HEK293 (cell line): ENCODE data around the gene SERTAD4.
A peak's percentile ranks its signal among the peaks of the same experiment; 100 is the strongest.

ENCODE experiments used
- BCL11A ChIP-seq: fragments of 450-650 bp; formaldehyde crosslinking; IDR thresholded peaks from 2 replicates; pipeline ENCODE4 v1.5.1; 2016; ENCODE audit warnings: low read depth, missing biosample characterization, missing genetic modification characterization
- GLI4 ChIP-seq: fragments of 450-650 bp; formaldehyde crosslinking; IDR thresholded peaks from 2 replicates; pipeline ENCODE4 v1.5.1; 2016; ENCODE audit warnings: missing biosample characterization, missing genetic modification characterization
- GLIS1 ChIP-seq: fragments of 450-650 bp; formaldehyde crosslinking; IDR thresholded peaks from 2 replicates; pipeline ENCODE4 v1.5.1; 2016; ENCODE audit warnings: missing biosample characterization, missing genetic modification characterization
- OSR2 ChIP-seq: fragments of 450-650 bp; formaldehyde crosslinking; IDR thresholded peaks from 2 replicates; pipeline ENCODE4 v1.5.1; 2016; ENCODE audit warnings: missing biosample characterization, missing genetic modification characterization
- RBAK ChIP-seq: fragments of 450-650 bp; formaldehyde crosslinking; IDR thresholded peaks from 2 replicates; pipeline ENCODE4 v1.5.1; 2016; ENCODE audit warnings: missing biosample characterization, missing genetic modification characterization
- SALL2 ChIP-seq: fragments of 450-650 bp; formaldehyde crosslinking; IDR thresholded peaks from 2 replicates; pipeline ENCODE4 v1.5.0; 2017; ENCODE audit warnings: missing biosample characterization, mild to moderate bottlenecking, missing genetic modification characterization, borderline replicate concordance
- TRIM28 ChIP-seq: IDR thresholded peaks from 2 replicates; pipeline ENCODE4 v1.6.1; 2011; ENCODE audit warnings: low read length, control low read depth, borderline replicate concordance
- ZBTB17 ChIP-seq: fragments of 450-650 bp; formaldehyde crosslinking; IDR thresholded peaks from 2 replicates; pipeline ENCODE4 v1.5.1; 2016; ENCODE audit warnings: missing biosample characterization, missing genetic modification characterization
- ZFP37 ChIP-seq: fragments of 450-650 bp; formaldehyde crosslinking; IDR thresholded peaks from 2 replicates; pipeline ENCODE4 v1.5.1; 2016; ENCODE audit warnings: missing biosample characterization, missing genetic modification characterization
- ZNF132 ChIP-seq: fragments of 450-650 bp; formaldehyde crosslinking; IDR thresholded peaks from 2 replicates; pipeline ENCODE4 v1.5.1; 2017; ENCODE audit warnings: missing biosample characterization, missing genetic modification characterization, borderline replicate concordance
- ZNF155 ChIP-seq: fragments of 450-650 bp; formaldehyde crosslinking; IDR thresholded peaks from 2 replicates; pipeline ENCODE4 v1.5.1; 2016; ENCODE audit warnings: missing biosample characterization, missing genetic modification characterization
- ZNF221 ChIP-seq: fragments of 450-650 bp; formaldehyde crosslinking; IDR thresholded peaks from 2 replicates; pipeline ENCODE4 v1.5.1; 2017; ENCODE audit warnings: missing biosample characterization, missing genetic modification characterization, borderline replicate concordance
- ZNF335 ChIP-seq: fragments of 450-650 bp; formaldehyde crosslinking; conservative IDR thresholded peaks from 2 replicates; pipeline ENCODE4 v1.5.1; 2016; ENCODE audit warnings: missing biosample characterization, missing genetic modification characterization
- ZNF354C ChIP-seq: fragments of 450-650 bp; formaldehyde crosslinking; IDR thresholded peaks from 2 replicates; pipeline ENCODE4 v1.5.1; 2016; ENCODE audit warnings: missing biosample characterization, missing genetic modification characterization, low read depth, borderline replicate concordance
- ZNF423 ChIP-seq: fragments of 450-650 bp; formaldehyde crosslinking; IDR thresholded peaks from 2 replicates; pipeline ENCODE4 v1.5.1; 2016; ENCODE audit warnings: missing biosample characterization, missing genetic modification characterization
- ZNF510 ChIP-seq: fragments of 450-650 bp; formaldehyde crosslinking; IDR thresholded peaks from 2 replicates; pipeline ENCODE4 v1.5.1; 2018; ENCODE audit warnings: mild to moderate bottlenecking, missing genetic modification characterization, missing biosample characterization; ENCODE audit not compliant: insufficient replicate concordance
- ZNF747 ChIP-seq: fragments of 450-650 bp; formaldehyde crosslinking; IDR thresholded peaks from 2 replicates; pipeline ENCODE4 v1.5.1; 2016; ENCODE audit warnings: missing biosample characterization, missing genetic modification characterization
- ZSCAN30 ChIP-seq: fragments of 450-650 bp; IDR thresholded peaks from 2 replicates; pipeline ENCODE4 v1.5.1; 2018; ENCODE audit warnings: missing biosample characterization, mild to moderate bottlenecking, missing genetic modification characterization, moderate library complexity
- TF ChIP-seq, protein P1 (sequence below): fragments of 450-650 bp; formaldehyde crosslinking; IDR thresholded peaks from 2 replicates; pipeline ENCODE4 v1.5.1; 2016; ENCODE audit warnings: missing biosample characterization, missing genetic modification characterization
- TF ChIP-seq, protein P2 (sequence below): fragments of 450-650 bp; formaldehyde crosslinking; IDR thresholded peaks from 2 replicates; pipeline ENCODE4 v1.5.1; 2016; ENCODE audit warnings: missing biosample characterization, missing genetic modification characterization
- TF ChIP-seq, protein P3 (sequence below): fragments of 450-650 bp; formaldehyde crosslinking; IDR thresholded peaks from 2 replicates; pipeline ENCODE4 v1.5.1; 2017; ENCODE audit warnings: missing biosample characterization, mild to moderate bottlenecking, missing genetic modification characterization, moderate library complexity
- TF ChIP-seq, protein P4 (sequence below): fragments of 450-650 bp; formaldehyde crosslinking; IDR thresholded peaks from 2 replicates; pipeline ENCODE4 v1.5.1; 2016; ENCODE audit warnings: missing biosample characterization, missing genetic modification characterization
- TF ChIP-seq, protein P5 (sequence below): fragments of 450-650 bp; formaldehyde crosslinking; IDR thresholded peaks from 2 replicates; pipeline ENCODE4 v1.5.1; 2016; ENCODE audit warnings: missing biosample characterization, missing genetic modification characterization, borderline replicate concordance
- TF ChIP-seq, protein P6 (sequence below): fragments of 450-650 bp; formaldehyde crosslinking; IDR thresholded peaks from 2 replicates; pipeline ENCODE4 v1.5.1; 2016; ENCODE audit warnings: missing biosample characterization, missing genetic modification characterization, low read depth

SERTAD4 gene

DNA sequence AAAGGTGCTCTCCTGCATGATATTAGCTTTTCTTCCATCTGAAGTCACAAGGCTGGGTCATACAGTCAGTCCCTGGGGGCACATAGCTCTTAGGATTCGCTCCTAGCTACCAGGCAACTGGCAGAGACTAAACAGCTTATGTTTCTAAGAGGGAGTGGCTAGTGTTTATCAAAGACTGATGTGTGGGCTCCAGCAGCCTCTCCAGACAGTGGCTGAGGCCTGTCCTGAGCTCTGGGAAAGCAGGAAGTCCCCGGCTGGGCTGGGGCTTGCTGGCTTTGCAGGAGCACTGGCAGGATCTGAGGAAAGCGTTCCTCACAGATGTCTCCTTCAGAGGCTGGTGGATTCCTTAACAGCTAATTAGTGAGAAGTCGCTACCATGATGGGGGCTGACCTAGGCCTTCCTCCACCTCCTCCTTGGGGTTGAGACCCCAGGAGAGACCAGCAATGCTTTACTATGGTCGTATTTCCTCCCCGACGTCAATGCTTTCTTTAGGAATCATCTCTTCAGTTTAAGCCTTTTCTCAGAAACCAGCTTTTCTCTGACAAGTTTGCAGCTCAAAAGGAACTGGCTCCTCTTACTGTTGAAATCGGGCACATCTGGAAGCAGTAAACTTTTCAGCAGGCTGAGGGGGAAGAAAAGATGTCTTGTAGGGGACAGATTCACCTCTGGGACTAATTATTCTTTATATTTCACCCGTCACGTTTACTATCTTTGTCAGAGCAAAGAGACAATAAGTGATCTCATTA lies 62.6 kb downstream of the SERTAD4 start (continued):
- TF ChIP-seq ZNF132 (tag by site-specific recombination) (no peak), RBAK (tag by site-specific recombination) (no peak), ZBTB17 (tag by site-specific recombination) (0 out of 2 replicates have a peak, but pooled peaks have one; percentile 31), TRIM28 (peak; percentile 62; the same call in 1 of the 2 replicates), GLIS1 (tag by site-specific recombination) (no peak), BCL11A (tag by site-specific recombination) (no peak), ZNF747 (no peak), SALL2 (tag by site-specific recombination) (no peak), ZNF335 (tag by site-specific recombination) (peak; percentile 70), ZSCAN30 (0 out of 2 replicates have a peak, but pooled peaks have one; percentile 38), GLI4 (no peak), ZNF354C (tag by site-specific recombination) (no peak), OSR2 (peak; percentile 82), ZNF510 (no peak), ZNF221 (no peak), ZFP37 (tag by site-specific recombination) (no peak), ZNF155 (no peak), ZNF423 (tag by site-specific recombination) (no peak)
- TF ChIP-seq, protein P1, sequence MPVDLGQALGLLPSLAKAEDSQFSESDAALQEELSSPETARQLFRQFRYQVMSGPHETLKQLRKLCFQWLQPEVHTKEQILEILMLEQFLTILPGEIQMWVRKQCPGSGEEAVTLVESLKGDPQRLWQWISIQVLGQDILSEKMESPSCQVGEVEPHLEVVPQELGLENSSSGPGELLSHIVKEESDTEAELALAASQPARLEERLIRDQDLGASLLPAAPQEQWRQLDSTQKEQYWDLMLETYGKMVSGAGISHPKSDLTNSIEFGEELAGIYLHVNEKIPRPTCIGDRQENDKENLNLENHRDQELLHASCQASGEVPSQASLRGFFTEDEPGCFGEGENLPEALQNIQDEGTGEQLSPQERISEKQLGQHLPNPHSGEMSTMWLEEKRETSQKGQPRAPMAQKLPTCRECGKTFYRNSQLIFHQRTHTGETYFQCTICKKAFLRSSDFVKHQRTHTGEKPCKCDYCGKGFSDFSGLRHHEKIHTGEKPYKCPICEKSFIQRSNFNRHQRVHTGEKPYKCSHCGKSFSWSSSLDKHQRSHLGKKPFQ (tag by site-specific recombination), result no peak
- TF ChIP-seq, protein P2, sequence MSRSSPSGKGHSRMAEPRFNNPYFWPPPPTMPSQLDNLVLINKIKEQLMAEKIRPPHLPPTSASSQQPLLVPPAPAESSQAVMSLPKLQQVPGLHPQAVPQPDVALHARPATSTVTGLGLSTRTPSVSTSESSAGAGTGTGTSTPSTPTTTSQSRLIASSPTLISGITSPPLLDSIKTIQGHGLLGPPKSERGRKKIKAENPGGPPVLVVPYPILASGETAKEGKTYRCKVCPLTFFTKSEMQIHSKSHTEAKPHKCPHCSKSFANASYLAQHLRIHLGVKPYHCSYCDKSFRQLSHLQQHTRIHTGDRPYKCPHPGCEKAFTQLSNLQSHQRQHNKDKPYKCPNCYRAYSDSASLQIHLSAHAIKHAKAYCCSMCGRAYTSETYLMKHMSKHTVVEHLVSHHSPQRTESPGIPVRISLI (tag by site-specific recombination), result no peak
- TF ChIP-seq, protein P3, sequence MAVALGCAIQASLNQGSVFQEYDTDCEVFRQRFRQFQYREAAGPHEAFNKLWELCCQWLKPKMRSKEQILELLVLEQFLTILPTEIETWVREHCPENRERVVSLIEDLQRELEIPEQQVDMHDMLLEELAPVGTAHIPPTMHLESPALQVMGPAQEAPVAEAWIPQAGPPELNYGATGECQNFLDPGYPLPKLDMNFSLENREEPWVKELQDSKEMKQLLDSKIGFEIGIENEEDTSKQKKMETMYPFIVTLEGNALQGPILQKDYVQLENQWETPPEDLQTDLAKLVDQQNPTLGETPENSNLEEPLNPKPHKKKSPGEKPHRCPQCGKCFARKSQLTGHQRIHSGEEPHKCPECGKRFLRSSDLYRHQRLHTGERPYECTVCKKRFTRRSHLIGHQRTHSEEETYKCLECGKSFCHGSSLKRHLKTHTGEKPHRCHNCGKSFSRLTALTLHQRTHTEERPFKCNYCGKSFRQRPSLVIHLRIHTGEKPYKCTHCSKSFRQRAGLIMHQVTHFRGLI (tag by site-specific recombination), result peak; percentile 20; the same call in 1 of the 2 replicates
- TF ChIP-seq, protein P4, sequence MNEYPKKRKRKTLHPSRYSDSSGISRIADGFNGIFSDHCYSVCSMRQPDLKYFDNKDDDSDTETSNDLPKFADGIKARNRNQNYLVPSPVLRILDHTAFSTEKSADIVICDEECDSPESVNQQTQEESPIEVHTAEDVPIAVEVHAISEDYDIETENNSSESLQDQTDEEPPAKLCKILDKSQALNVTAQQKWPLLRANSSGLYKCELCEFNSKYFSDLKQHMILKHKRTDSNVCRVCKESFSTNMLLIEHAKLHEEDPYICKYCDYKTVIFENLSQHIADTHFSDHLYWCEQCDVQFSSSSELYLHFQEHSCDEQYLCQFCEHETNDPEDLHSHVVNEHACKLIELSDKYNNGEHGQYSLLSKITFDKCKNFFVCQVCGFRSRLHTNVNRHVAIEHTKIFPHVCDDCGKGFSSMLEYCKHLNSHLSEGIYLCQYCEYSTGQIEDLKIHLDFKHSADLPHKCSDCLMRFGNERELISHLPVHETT (tag by site-specific recombination), result no peak
- TF ChIP-seq, protein P5, sequence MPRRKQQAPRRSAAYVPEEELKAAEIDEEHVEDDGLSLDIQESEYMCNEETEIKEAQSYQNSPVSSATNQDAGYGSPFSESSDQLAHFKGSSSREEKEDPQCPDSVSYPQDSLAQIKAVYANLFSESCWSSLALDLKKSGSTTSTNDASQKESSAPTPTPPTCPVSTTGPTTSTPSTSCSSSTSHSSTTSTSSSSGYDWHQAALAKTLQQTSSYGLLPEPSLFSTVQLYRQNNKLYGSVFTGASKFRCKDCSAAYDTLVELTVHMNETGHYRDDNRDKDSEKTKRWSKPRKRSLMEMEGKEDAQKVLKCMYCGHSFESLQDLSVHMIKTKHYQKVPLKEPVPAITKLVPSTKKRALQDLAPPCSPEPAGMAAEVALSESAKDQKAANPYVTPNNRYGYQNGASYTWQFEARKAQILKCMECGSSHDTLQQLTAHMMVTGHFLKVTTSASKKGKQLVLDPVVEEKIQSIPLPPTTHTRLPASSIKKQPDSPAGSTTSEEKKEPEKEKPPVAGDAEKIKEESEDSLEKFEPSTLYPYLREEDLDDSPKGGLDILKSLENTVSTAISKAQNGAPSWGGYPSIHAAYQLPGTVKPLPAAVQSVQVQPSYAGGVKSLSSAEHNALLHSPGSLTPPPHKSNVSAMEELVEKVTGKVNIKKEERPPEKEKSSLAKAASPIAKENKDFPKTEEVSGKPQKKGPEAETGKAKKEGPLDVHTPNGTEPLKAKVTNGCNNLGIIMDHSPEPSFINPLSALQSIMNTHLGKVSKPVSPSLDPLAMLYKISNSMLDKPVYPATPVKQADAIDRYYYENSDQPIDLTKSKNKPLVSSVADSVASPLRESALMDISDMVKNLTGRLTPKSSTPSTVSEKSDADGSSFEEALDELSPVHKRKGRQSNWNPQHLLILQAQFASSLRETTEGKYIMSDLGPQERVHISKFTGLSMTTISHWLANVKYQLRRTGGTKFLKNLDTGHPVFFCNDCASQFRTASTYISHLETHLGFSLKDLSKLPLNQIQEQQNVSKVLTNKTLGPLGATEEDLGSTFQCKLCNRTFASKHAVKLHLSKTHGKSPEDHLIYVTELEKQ, result no peak
- TF ChIP-seq, protein P6, sequence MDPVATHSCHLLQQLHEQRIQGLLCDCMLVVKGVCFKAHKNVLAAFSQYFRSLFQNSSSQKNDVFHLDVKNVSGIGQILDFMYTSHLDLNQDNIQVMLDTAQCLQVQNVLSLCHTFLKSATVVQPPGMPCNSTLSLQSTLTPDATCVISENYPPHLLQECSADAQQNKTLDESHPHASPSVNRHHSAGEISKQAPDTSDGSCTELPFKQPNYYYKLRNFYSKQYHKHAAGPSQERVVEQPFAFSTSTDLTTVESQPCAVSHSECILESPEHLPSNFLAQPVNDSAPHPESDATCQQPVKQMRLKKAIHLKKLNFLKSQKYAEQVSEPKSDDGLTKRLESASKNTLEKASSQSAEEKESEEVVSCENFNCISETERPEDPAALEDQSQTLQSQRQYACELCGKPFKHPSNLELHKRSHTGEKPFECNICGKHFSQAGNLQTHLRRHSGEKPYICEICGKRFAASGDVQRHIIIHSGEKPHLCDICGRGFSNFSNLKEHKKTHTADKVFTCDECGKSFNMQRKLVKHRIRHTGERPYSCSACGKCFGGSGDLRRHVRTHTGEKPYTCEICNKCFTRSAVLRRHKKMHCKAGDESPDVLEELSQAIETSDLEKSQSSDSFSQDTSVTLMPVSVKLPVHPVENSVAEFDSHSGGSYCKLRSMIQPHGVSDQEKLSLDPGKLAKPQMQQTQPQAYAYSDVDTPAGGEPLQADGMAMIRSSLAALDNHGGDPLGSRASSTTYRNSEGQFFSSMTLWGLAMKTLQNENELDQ, result no peak
